PC-9 (cell line): ENCODE measurements around the gene SPEM3.

Experiments
- EZH2 ChIP-seq: fragments of 200-600 bp; sonication (generic); IDR thresholded peaks from 2 replicates; pipeline ENCODE4 v1.8.0; 2017; ENCODE audit warnings: antibody characterized with exemption, low read depth
- TF ChIP-seq, protein P1 (sequence below): fragments of 200-600 bp; sonication (generic); conservative IDR thresholded peaks from 2 replicates; pipeline ENCODE4 v1.6.1; 2017; ENCODE audit warnings: mixed run types, antibody characterized with exemption, mild to moderate bottlenecking, moderate library complexity

GRCh38 chr17:7478276-7479212 lies 49.9 kb downstream of the SPEM3 start:
- TF ChIP-seq, protein P1, sequence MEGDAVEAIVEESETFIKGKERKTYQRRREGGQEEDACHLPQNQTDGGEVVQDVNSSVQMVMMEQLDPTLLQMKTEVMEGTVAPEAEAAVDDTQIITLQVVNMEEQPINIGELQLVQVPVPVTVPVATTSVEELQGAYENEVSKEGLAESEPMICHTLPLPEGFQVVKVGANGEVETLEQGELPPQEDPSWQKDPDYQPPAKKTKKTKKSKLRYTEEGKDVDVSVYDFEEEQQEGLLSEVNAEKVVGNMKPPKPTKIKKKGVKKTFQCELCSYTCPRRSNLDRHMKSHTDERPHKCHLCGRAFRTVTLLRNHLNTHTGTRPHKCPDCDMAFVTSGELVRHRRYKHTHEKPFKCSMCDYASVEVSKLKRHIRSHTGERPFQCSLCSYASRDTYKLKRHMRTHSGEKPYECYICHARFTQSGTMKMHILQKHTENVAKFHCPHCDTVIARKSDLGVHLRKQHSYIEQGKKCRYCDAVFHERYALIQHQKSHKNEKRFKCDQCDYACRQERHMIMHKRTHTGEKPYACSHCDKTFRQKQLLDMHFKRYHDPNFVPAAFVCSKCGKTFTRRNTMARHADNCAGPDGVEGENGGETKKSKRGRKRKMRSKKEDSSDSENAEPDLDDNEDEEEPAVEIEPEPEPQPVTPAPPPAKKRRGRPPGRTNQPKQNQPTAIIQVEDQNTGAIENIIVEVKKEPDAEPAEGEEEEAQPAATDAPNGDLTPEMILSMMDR = no peak
- TF ChIP-seq EZH2 = no peak
